ENCODE data around the gene GPRASP2.

DNA sequence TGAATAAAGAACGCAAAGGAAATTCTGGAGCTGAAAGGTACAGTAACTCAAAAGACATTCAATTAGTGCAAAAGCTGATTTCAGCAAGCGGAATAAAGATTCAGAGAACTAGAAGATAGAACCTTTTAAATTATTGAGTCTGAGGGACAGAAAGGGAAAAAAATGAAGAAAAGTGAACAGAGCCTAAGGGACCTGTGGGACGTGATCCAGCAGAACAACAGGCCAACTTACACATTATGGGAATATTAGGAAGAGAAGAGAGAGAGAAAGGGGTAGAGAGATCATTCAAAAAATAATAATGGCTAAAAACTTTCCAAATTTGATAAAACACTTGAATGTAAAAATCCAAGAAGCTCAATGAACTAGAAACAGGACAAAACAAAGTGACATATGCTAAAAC is 17.5 kb upstream of the GPRASP2 start:
- TF ChIP-seq MXI1 (conservative IDR thresholded peaks at IDR 0.05; ENCODE audit: poor library complexity, severe bottlenecking) = no peak
- TF ChIP-seq EZH2 (IDR thresholded peaks at IDR 0.05; ENCODE audit: borderline replicate concordance, insufficient read depth, low read length, poor library complexity, severe bottlenecking) = no peak
- TF ChIP-seq POLR2AphosphoS5 (IDR thresholded peaks at IDR 0.05) = no peak
- TF ChIP-seq, protein P1, sequence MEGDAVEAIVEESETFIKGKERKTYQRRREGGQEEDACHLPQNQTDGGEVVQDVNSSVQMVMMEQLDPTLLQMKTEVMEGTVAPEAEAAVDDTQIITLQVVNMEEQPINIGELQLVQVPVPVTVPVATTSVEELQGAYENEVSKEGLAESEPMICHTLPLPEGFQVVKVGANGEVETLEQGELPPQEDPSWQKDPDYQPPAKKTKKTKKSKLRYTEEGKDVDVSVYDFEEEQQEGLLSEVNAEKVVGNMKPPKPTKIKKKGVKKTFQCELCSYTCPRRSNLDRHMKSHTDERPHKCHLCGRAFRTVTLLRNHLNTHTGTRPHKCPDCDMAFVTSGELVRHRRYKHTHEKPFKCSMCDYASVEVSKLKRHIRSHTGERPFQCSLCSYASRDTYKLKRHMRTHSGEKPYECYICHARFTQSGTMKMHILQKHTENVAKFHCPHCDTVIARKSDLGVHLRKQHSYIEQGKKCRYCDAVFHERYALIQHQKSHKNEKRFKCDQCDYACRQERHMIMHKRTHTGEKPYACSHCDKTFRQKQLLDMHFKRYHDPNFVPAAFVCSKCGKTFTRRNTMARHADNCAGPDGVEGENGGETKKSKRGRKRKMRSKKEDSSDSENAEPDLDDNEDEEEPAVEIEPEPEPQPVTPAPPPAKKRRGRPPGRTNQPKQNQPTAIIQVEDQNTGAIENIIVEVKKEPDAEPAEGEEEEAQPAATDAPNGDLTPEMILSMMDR (IDR thresholded peaks at IDR 0.05; ENCODE audit: poor library complexity, severe bottlenecking) = no peak
- TF ChIP-seq, protein P2, sequence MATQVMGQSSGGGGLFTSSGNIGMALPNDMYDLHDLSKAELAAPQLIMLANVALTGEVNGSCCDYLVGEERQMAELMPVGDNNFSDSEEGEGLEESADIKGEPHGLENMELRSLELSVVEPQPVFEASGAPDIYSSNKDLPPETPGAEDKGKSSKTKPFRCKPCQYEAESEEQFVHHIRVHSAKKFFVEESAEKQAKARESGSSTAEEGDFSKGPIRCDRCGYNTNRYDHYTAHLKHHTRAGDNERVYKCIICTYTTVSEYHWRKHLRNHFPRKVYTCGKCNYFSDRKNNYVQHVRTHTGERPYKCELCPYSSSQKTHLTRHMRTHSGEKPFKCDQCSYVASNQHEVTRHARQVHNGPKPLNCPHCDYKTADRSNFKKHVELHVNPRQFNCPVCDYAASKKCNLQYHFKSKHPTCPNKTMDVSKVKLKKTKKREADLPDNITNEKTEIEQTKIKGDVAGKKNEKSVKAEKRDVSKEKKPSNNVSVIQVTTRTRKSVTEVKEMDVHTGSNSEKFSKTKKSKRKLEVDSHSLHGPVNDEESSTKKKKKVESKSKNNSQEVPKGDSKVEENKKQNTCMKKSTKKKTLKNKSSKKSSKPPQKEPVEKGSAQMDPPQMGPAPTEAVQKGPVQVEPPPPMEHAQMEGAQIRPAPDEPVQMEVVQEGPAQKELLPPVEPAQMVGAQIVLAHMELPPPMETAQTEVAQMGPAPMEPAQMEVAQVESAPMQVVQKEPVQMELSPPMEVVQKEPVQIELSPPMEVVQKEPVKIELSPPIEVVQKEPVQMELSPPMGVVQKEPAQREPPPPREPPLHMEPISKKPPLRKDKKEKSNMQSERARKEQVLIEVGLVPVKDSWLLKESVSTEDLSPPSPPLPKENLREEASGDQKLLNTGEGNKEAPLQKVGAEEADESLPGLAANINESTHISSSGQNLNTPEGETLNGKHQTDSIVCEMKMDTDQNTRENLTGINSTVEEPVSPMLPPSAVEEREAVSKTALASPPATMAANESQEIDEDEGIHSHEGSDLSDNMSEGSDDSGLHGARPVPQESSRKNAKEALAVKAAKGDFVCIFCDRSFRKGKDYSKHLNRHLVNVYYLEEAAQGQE (IDR thresholded peaks at IDR 0.05; ENCODE audit: borderline replicate concordance) = no peak
- TF ChIP-seq SMC3 (conservative IDR thresholded peaks at IDR 0.05; ENCODE audit: poor library complexity) = no peak
- TF ChIP-seq EP300 (conservative IDR thresholded peaks at IDR 0.05; ENCODE audit: poor library complexity, severe bottlenecking) = no peak
- TF ChIP-seq RAD21 (conservative IDR thresholded peaks at IDR 0.05) = no peak
- no peak for TF ChIP-seq TAF1 (IDR thresholded peaks at IDR 0.05; ENCODE audit: low read depth)
